Dendritic cell treated with granulocyte-macrophage colony-stimulating factor and Interleukin-4, amounts not matched to agents 40 ng/mL and 50 ng/mL, for 4 days (primary cell): ENCODE results near the gene SLC8A2.

Experiments used
- H3K27ac Mint-ChIP-seq: one replicate; pipeline ENCODE4 v1.8.0; 2022; ENCODE audit warnings: mild to moderate bottlenecking, mixed read lengths
- H3K27me3 Mint-ChIP-seq: one replicate; pipeline ENCODE4 v1.8.0; 2022; ENCODE audit warnings: mild to moderate bottlenecking, mixed read lengths
- H3K36me3 Mint-ChIP-seq: one replicate; pipeline ENCODE4 v1.8.0; 2022; ENCODE audit warnings: low read depth, mixed read lengths
- H3K4me1 Mint-ChIP-seq: one replicate; pipeline ENCODE4 v1.8.0; 2022; ENCODE audit warnings: low read depth, mixed read lengths
- H3K4me3 Mint-ChIP-seq: one replicate; pipeline ENCODE4 v1.8.0; 2022; ENCODE audit warnings: mild to moderate bottlenecking, moderate library complexity, mixed read lengths
- H3K9me3 Mint-ChIP-seq: one replicate; pipeline ENCODE4 v1.8.0; 2022; ENCODE audit warnings: mixed read lengths
- intact Hi-C: fragments of 100-400 bp; cut with micrococcal nuclease; formaldehyde crosslinking; loops from one replicate; pipeline ENCODE4 v1.15.0; 2022

Gene SLC8A2

GRCh38 chr19:47432499-47432898 lies 39.2 kb downstream of the SLC8A2 start:
- Mint-ChIP-seq H3K27ac (no peak overlapping the region), H3K9me3 (no peaks in the 10 kb centered on the region), H3K27me3 (peaks cover 25% of the 10 kb centered on the region), H3K4me1 (peaks cover 25% of the 10 kb centered on the region), H3K4me3 (no peak overlapping the region), H3K36me3 (no peaks in the 10 kb centered on the region)
- intact Hi-C loops = loop anchor here (10.0 kb wide), 1 partner anchor 52 kb away; the partner anchor contains the start of gene KPTN

GRCh38 chr19:47432091-47432490 lies 39.6 kb downstream of the SLC8A2 start:
- intact Hi-C loops = loop anchor here (10.0 kb wide), 1 partner anchor 53 kb away; the partner anchor contains the start of gene KPTN
- Mint-ChIP-seq H3K4me1 (peaks cover 24% of the 10 kb centered on the region), H3K9me3 (no peaks in the 10 kb centered on the region), H3K27ac (no peak overlapping the region), H3K27me3 (peaks cover 21% of the 10 kb centered on the region), H3K36me3 (no peaks in the 10 kb centered on the region), H3K4me3 (no peak overlapping the region)

- H3K27ac Mint-ChIP-seq = peak overlapping the region; percentile 42
- intact Hi-C loops = loop anchor here (10.0 kb wide), 1 partner anchor 55 kb away; the partner anchor contains the start of gene KPTN
- H3K4me3 Mint-ChIP-seq = peak overlapping the region; percentile 60
- H3K9me3 Mint-ChIP-seq = no peaks in the 10 kb centered on the region
- H3K36me3 Mint-ChIP-seq = no peaks in the 10 kb centered on the region
- H3K4me1 Mint-ChIP-seq = peaks cover 20% of the 10 kb centered on the region
- H3K27me3 Mint-ChIP-seq = peaks cover 15% of the 10 kb centered on the region
Measured at GRCh38 chr19:47430041-47430802, 41.5 kb downstream of the SLC8A2 start.

GRCh38 chr19:47429140-47429793 lies 42.4 kb downstream of the SLC8A2 start:
- H3K36me3 Mint-ChIP-seq = no peaks in the 10 kb centered on the region
- peaks cover 20% of the 10 kb centered on the region for H3K4me1 Mint-ChIP-seq
- intact Hi-C loops = no loop called here
- peak overlapping the region; percentile 42 for H3K27ac Mint-ChIP-seq
- H3K27me3 Mint-ChIP-seq = peaks cover 16% of the 10 kb centered on the region
- peak overlapping the region; percentile 57 for H3K4me3 Mint-ChIP-seq
- H3K9me3 Mint-ChIP-seq = no peaks in the 10 kb centered on the region

- no peaks in the 10 kb centered on the region for H3K36me3 Mint-ChIP-seq
- H3K4me1 Mint-ChIP-seq = peaks cover 20% of the 10 kb centered on the region
- intact Hi-C loops = no loop called here
- H3K9me3 Mint-ChIP-seq = no peaks in the 10 kb centered on the region
- peaks cover 20% of the 10 kb centered on the region for H3K27me3 Mint-ChIP-seq
- no peak overlapping the region for H3K27ac Mint-ChIP-seq
- no peak overlapping the region for H3K4me3 Mint-ChIP-seq
Measured at GRCh38 chr19:47428177-47428894, 43.4 kb downstream of the SLC8A2 start.

GRCh38 chr19:47427241-47428176 lies 44.2 kb downstream of the SLC8A2 start:
- no peaks in the 10 kb centered on the region for H3K36me3 Mint-ChIP-seq
- peaks cover 28% of the 10 kb centered on the region for H3K27me3 Mint-ChIP-seq
- no peaks in the 10 kb centered on the region for H3K9me3 Mint-ChIP-seq
- intact Hi-C loops = no loop called here
- no peak overlapping the region for H3K27ac Mint-ChIP-seq
- peaks cover 20% of the 10 kb centered on the region for H3K4me1 Mint-ChIP-seq
- H3K4me3 Mint-ChIP-seq = no peak overlapping the region

- Mint-ChIP-seq H3K36me3 (no peaks in the 10 kb centered on the region), H3K4me3 (no peak overlapping the region), H3K9me3 (no peaks in the 10 kb centered on the region), H3K4me1 (peaks cover 13% of the 10 kb centered on the region), H3K27ac (no peak overlapping the region), H3K27me3 (peaks cover 64% of the 10 kb centered on the region)
- intact Hi-C loops = no loop called here
Measured at GRCh38 chr19:47423203-47423882, 48.4 kb downstream of the SLC8A2 start.

GRCh38 chr19:47422417-47423163 lies 49.1 kb downstream of the SLC8A2 start:
- no peak overlapping the region for H3K4me3 Mint-ChIP-seq
- no peak overlapping the region for H3K27ac Mint-ChIP-seq
- no peaks in the 10 kb centered on the region for H3K9me3 Mint-ChIP-seq
- intact Hi-C loops = no loop called here
- H3K4me1 Mint-ChIP-seq = peaks cover 20% of the 10 kb centered on the region
- peaks cover 71% of the 10 kb centered on the region for H3K27me3 Mint-ChIP-seq
- H3K36me3 Mint-ChIP-seq = no peaks in the 10 kb centered on the region

- H3K36me3 Mint-ChIP-seq = no peaks in the 10 kb centered on the region
- H3K27me3 Mint-ChIP-seq = peaks cover 78% of the 10 kb centered on the region
- H3K9me3 Mint-ChIP-seq = no peaks in the 10 kb centered on the region
- H3K4me1 Mint-ChIP-seq = peaks cover 25% of the 10 kb centered on the region
- no peak overlapping the region for H3K27ac Mint-ChIP-seq
- intact Hi-C loops = no loop called here
- H3K4me3 Mint-ChIP-seq = no peak overlapping the region
Measured at GRCh38 chr19:47421844-47422395, 49.8 kb downstream of the SLC8A2 start.

GRCh38 chr19:47421244-47421786 lies 50.4 kb downstream of the SLC8A2 start:
- H3K27me3 Mint-ChIP-seq = peaks cover 84% of the 10 kb centered on the region
- intact Hi-C loops = no loop called here
- peaks cover 25% of the 10 kb centered on the region for H3K4me1 Mint-ChIP-seq
- no peak overlapping the region for H3K4me3 Mint-ChIP-seq
- H3K27ac Mint-ChIP-seq = no peak overlapping the region
- no peaks in the 10 kb centered on the region for H3K9me3 Mint-ChIP-seq
- H3K36me3 Mint-ChIP-seq = no peaks in the 10 kb centered on the region

- no peak overlapping the region for H3K4me3 Mint-ChIP-seq
- intact Hi-C loops = no loop called here
Measured at GRCh38 chr19:47419789-47420188, 51.9 kb downstream of the SLC8A2 start.

More at GRCh38 chr19:47419789-47420188, 51.9 kb downstream of the SLC8A2 start:
- no peak overlapping the region for H3K27ac Mint-ChIP-seq
- H3K9me3 Mint-ChIP-seq = no peaks in the 10 kb centered on the region
- H3K36me3 Mint-ChIP-seq = no peaks in the 10 kb centered on the region
- H3K4me1 Mint-ChIP-seq = peaks cover 25% of the 10 kb centered on the region
- H3K27me3 Mint-ChIP-seq = peaks cover 87% of the 10 kb centered on the region
